Mesothelial cell of epicardium (in vitro differentiated cells): ENCODE data around the gene FOXL3. TPM values are rescaled to one million over a fixed set of nuclear protein-coding genes. Genes with fewer than 3 reads are reported as not detected.

Source experiments
- DNase-seq, 2 experiments: peaks; one replicate each; pipeline ENCODE4 v3.0.0; 2021; ENCODE audit warnings: low spot score in 2 of 2; ENCODE audit not compliant: unreplicated experiment in 2 of 2
- H3K27ac Mint-ChIP-seq: 2 replicates; pipeline ENCODE4 v1.8.0; 2021; ENCODE audit warnings: mixed read lengths
- H3K27me3 Mint-ChIP-seq: 2 replicates; pipeline ENCODE4 v1.8.0; 2021; ENCODE audit warnings: low read depth, mixed read lengths
- H3K36me3 Mint-ChIP-seq: 2 replicates; pipeline ENCODE4 v1.8.0; 2021; ENCODE audit warnings: mixed read lengths
- H3K4me1 Mint-ChIP-seq: 2 replicates; pipeline ENCODE4 v1.8.0; 2021; ENCODE audit warnings: mixed read lengths
- H3K4me3 Mint-ChIP-seq: 2 replicates; pipeline ENCODE4 v1.8.0; 2021; ENCODE audit warnings: mild to moderate bottlenecking, moderate library complexity, mixed read lengths
- H3K9me3 Mint-ChIP-seq: 2 replicates; pipeline ENCODE4 v1.8.0; 2021; ENCODE audit warnings: mixed read lengths
- total RNA-seq: library from RNA; stranded (reverse); gene quantifications from 3 replicates; pipeline ENCODE4 v1.2.1, GENCODE V29; 2021
- TF ChIP-seq, protein P1 (sequence below): fragments of 200-600 bp; sonication (generic); IDR thresholded peaks from one replicate; pipeline ENCODE4 v1.5.0; 2021; ENCODE audit warnings: antibody characterized with exemption; ENCODE audit not compliant: unreplicated experiment

FOXL3 gene
- total RNA-seq, 1 donor from 2014 or later, result not detected

DNA sequence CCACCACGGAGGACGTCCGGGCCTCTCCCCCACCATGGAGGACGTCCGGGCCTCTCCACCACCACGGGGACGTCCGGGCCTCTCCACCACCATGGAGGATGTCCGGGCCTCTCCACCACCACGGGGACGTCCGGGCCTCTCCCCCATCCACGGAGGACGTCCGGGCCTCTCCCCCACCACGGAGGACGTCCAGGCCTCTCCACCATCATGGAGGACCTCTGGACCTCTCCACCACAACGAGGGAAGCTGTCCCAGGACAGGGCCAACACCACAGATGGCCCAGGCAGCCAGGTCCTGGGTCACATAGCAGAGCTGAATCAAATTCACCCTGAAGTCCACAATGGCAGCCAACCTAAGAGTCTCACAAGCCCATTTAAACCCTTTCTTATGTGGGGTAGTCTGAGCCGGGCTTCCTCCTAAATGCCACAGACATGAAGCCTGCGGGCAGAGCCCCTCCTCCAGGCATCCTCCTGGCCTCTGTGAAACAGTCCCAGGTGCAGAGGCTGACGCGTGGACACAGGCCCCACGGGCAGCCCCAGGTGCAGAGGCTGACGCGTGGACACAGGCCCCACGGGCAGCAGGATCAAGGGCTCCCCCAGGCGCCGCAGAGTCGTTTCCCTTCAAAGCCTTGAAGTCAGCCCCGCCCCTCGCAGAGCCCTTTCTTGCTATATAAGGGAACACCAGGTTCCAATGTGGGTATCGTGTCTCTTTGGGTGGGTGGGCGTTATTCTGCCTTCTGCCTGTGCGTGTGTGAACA, 47.0 kb downstream of the FOXL3 start:
- no peak overlapping the region for H3K4me3 Mint-ChIP-seq
- no peak for DNase-seq
- no peaks in the 10 kb centered on the region for H3K9me3 Mint-ChIP-seq
- H3K27me3 Mint-ChIP-seq, result no peaks in the 10 kb centered on the region
- H3K36me3 Mint-ChIP-seq, result no peaks in the 10 kb centered on the region
- TF ChIP-seq, protein P1, sequence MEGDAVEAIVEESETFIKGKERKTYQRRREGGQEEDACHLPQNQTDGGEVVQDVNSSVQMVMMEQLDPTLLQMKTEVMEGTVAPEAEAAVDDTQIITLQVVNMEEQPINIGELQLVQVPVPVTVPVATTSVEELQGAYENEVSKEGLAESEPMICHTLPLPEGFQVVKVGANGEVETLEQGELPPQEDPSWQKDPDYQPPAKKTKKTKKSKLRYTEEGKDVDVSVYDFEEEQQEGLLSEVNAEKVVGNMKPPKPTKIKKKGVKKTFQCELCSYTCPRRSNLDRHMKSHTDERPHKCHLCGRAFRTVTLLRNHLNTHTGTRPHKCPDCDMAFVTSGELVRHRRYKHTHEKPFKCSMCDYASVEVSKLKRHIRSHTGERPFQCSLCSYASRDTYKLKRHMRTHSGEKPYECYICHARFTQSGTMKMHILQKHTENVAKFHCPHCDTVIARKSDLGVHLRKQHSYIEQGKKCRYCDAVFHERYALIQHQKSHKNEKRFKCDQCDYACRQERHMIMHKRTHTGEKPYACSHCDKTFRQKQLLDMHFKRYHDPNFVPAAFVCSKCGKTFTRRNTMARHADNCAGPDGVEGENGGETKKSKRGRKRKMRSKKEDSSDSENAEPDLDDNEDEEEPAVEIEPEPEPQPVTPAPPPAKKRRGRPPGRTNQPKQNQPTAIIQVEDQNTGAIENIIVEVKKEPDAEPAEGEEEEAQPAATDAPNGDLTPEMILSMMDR, result no peak
- H3K4me1 Mint-ChIP-seq, result peaks cover 31% of the 10 kb centered on the region
- peak overlapping the region; percentile 31 for H3K27ac Mint-ChIP-seq

- peak overlapping the region; percentile 31 for H3K27ac Mint-ChIP-seq
- TF ChIP-seq, protein P1, result no peak
- no peaks in the 10 kb centered on the region for H3K27me3 Mint-ChIP-seq
- DNase-seq, result no peak
- peaks cover 34% of the 10 kb centered on the region for H3K4me1 Mint-ChIP-seq
- no peak overlapping the region for H3K4me3 Mint-ChIP-seq
- no peaks in the 10 kb centered on the region for H3K9me3 Mint-ChIP-seq
- H3K36me3 Mint-ChIP-seq, result no peaks in the 10 kb centered on the region
Observed at GRCh38 chr7:337567-337951, 47.6 kb downstream of the FOXL3 start.

- Mint-ChIP-seq H3K36me3 (no peaks in the 10 kb centered on the region), H3K27me3 (no peaks in the 10 kb centered on the region), H3K27ac (no peak overlapping the region), H3K9me3 (no peaks in the 10 kb centered on the region), H3K4me3 (no peak overlapping the region), H3K4me1 (peaks cover 39% of the 10 kb centered on the region)
- TF ChIP-seq, protein P1, result no peak
- no peak for DNase-seq
Observed at GRCh38 chr7:338295-339061, 48.5 kb downstream of the FOXL3 start.

GRCh38 chr7:339062-339342, 49.0 kb downstream of the FOXL3 start:
- Mint-ChIP-seq H3K27ac (no peak overlapping the region), H3K27me3 (no peaks in the 10 kb centered on the region), H3K4me1 (peaks cover 39% of the 10 kb centered on the region), H3K36me3 (no peaks in the 10 kb centered on the region), H3K9me3 (no peaks in the 10 kb centered on the region), H3K4me3 (no peak overlapping the region)
- TF ChIP-seq, protein P1, result no peak
- DNase-seq, result no peak

DNA sequence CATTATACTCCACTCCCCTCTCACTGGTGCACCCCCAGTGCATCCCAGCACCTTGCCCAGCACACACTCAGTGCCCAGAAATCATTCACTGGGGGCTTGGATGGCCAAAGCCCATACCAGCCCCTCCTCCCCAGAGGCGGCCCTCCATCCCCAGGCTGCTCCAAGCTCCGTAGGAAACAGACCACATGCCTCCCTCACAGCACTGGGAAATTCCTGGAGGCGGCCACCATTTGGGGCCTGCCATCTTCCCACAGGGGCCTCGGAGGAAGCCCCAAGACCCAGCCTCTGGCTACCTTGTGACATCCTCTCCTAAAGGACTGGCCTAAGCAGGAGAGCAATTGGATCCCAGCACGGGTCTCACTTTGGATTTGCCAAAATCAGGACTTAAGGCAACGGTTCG, 49.7 kb downstream of the FOXL3 start:
- H3K27me3 Mint-ChIP-seq, result no peaks in the 10 kb centered on the region
- DNase-seq, result no peak
- TF ChIP-seq, protein P1, result no peak
- H3K9me3 Mint-ChIP-seq, result no peaks in the 10 kb centered on the region
- H3K36me3 Mint-ChIP-seq, result no peaks in the 10 kb centered on the region
- H3K4me3 Mint-ChIP-seq, result no peak overlapping the region
- H3K4me1 Mint-ChIP-seq, result peaks cover 34% of the 10 kb centered on the region
- no peak overlapping the region for H3K27ac Mint-ChIP-seq
